ENCODE measurements around the gene CACNA1C. TPM values are rescaled to one million over a fixed set of nuclear protein-coding genes. Genes with fewer than 3 reads are reported as not detected.

The CACNA1C gene
- total and polyA plus RNA-seq, 2 donors from 2014 or later, result 1.6 to 17.4 TPM

- Histone ChIP-seq H3K9me3 (ENCODE audit: control insufficient read depth in 2 of 3, insufficient read depth in 1 of 3, low read length in 3 of 3) (no peaks in the 10 kb centered on the region), H3K27ac (ENCODE audit: low read depth in 2 of 2, low read length in 2 of 2) (peak overlapping the region; percentile 28 to 79), H3K9ac (ENCODE audit: low read length in 3 of 3) (no peak overlapping the region), H3K36me3 (ENCODE audit: control insufficient read depth in 2 of 3, insufficient read depth in 3 of 3, low read length in 3 of 3) (no peaks in the 10 kb centered on the region), H3K27me3 (ENCODE audit: control insufficient read depth, insufficient read depth, low read length) (no peaks in the 10 kb centered on the region), H3K4me3 (ENCODE audit: low read length in 3 of 3) (no peak overlapping the region), H3K4me1 (ENCODE audit: control insufficient read depth in 2 of 3, insufficient read depth in 2 of 3, low read depth in 1 of 3, low read length in 3 of 3) (peaks cover 4 to 17% (median 17%) of the 10 kb centered on the region in 3 donors)
- no peak for DNase-seq
- intact Hi-C loops (cut with DNase I), result no loop called here
- TF ChIP-seq, protein P1, sequence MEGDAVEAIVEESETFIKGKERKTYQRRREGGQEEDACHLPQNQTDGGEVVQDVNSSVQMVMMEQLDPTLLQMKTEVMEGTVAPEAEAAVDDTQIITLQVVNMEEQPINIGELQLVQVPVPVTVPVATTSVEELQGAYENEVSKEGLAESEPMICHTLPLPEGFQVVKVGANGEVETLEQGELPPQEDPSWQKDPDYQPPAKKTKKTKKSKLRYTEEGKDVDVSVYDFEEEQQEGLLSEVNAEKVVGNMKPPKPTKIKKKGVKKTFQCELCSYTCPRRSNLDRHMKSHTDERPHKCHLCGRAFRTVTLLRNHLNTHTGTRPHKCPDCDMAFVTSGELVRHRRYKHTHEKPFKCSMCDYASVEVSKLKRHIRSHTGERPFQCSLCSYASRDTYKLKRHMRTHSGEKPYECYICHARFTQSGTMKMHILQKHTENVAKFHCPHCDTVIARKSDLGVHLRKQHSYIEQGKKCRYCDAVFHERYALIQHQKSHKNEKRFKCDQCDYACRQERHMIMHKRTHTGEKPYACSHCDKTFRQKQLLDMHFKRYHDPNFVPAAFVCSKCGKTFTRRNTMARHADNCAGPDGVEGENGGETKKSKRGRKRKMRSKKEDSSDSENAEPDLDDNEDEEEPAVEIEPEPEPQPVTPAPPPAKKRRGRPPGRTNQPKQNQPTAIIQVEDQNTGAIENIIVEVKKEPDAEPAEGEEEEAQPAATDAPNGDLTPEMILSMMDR (IDR thresholded peaks at IDR 0.05; ENCODE audit: borderline replicate concordance, extremely low read depth, insufficient read depth), result no peak
- no peak for FAIRE-seq
Observed at GRCh38 chr12:2541631-2542204, 488.9 kb downstream of the CACNA1C start.

DNA sequence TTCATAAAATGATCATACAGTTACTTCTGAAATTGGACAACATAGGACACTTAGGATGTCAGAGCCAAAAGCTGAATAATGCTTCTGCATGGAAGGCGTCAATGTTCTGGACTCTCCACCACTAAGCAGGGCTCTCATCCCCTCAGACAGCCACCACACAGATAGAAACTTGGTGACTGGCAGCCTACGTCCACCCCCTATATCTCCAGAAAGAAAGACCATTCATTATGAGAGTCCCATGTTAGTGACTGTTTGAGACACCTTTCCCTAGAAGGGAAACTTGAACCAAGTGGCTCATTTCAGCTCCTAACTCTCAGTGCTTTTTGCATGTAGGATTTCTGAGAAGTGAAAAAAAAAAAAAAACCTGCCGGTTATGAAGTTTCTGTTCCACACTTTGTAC, 491.0 kb downstream of the CACNA1C start:
- TF ChIP-seq, protein P1 (IDR thresholded peaks at IDR 0.05; ENCODE audit: borderline replicate concordance, extremely low read depth, insufficient read depth), result no peak
- DNase-seq (no peak), FAIRE-seq (no peak)
- H3K4me1 ChIP-seq (ENCODE audit: control insufficient read depth in 2 of 3, insufficient read depth in 2 of 3, low read depth in 1 of 3, low read length in 3 of 3), result peaks cover 0 to 8% (median 4%) of the 10 kb centered on the region in 3 donors
- no peaks in the 10 kb centered on the region for H3K9me3 ChIP-seq (ENCODE audit: control insufficient read depth in 2 of 3, insufficient read depth in 1 of 3, low read length in 3 of 3)
- no peak overlapping the region for H3K27ac ChIP-seq (ENCODE audit: low read depth in 2 of 2, low read length in 2 of 2)
- H3K36me3 ChIP-seq (ENCODE audit: control insufficient read depth in 2 of 3, insufficient read depth in 3 of 3, low read length in 3 of 3), result no peaks in the 10 kb centered on the region
- no peaks in the 10 kb centered on the region for H3K27me3 ChIP-seq (ENCODE audit: control insufficient read depth, insufficient read depth, low read length)
- no peak overlapping the region for H3K4me3 ChIP-seq (ENCODE audit: low read length in 3 of 3)
- H3K9ac ChIP-seq (ENCODE audit: low read length in 3 of 3), result no peak overlapping the region
- intact Hi-C loops (cut with DNase I), result no loop called here

- Histone ChIP-seq H3K36me3 (ENCODE audit: control insufficient read depth in 2 of 3, insufficient read depth in 3 of 3, low read length in 3 of 3) (no peaks in the 10 kb centered on the region), H3K4me3 (ENCODE audit: low read length in 3 of 3) (no peak overlapping the region), H3K9ac (ENCODE audit: low read length in 3 of 3) (no peak overlapping the region), H3K27me3 (ENCODE audit: control insufficient read depth, insufficient read depth, low read length) (no peaks in the 10 kb centered on the region), H3K9me3 (ENCODE audit: control insufficient read depth in 2 of 3, insufficient read depth in 1 of 3, low read length in 3 of 3) (no peaks in the 10 kb centered on the region), H3K27ac (ENCODE audit: low read depth in 2 of 2, low read length in 2 of 2) (no peak overlapping the region), H3K4me1 (ENCODE audit: control insufficient read depth in 2 of 3, insufficient read depth in 2 of 3, low read depth in 1 of 3, low read length in 3 of 3) (peaks cover 0 to 7% (median 4%) of the 10 kb centered on the region in 3 donors)
- DNase-seq (no peak), FAIRE-seq (no peak)
- TF ChIP-seq, protein P1 (IDR thresholded peaks at IDR 0.05; ENCODE audit: borderline replicate concordance, extremely low read depth, insufficient read depth), result no peak
- intact Hi-C loops (cut with DNase I), result no loop called here
Observed at GRCh38 chr12:2544230-2544629, 491.4 kb downstream of the CACNA1C start.
